ENCODE measurements around the gene PFKFB3.

- TF ChIP-seq CTCF (IDR thresholded peaks at IDR 0.05) (no peak), POLR2A (IDR thresholded peaks at IDR 0.05) (no peak), EP300 (IDR thresholded peaks at IDR 0.05) (no peak)
Measured at GRCh38 chr10:6191147-6191546, 11.6 kb upstream of the PFKFB3 start.
